Ramos (cell line): ENCODE data around the gene LAMC3.

Experiments used
- in situ Hi-C: fragments of 300-500 bp; cut with MboI; formaldehyde crosslinking; loops from one replicate; pipeline ENCODE4 v1.14.3; 2022; ENCODE audit warnings: low sequenced_read_pairs; ENCODE audit not compliant: unreplicated experiment

Gene LAMC3

GRCh38 chr9:130975932-130976841 lies 32.8 kb upstream of the LAMC3 start:
- in situ Hi-C loops, result no loop called here

- in situ Hi-C loops, result no loop called here
Observed at GRCh38 chr9:130977811-130978221, 31.2 kb upstream of the LAMC3 start.

- in situ Hi-C loops, result no loop called here
Observed at GRCh38 chr9:130979591-130980385, 29.2 kb upstream of the LAMC3 start.

GRCh38 chr9:130980526-130980925 lies 28.4 kb upstream of the LAMC3 start:
- in situ Hi-C loops, result no loop called here

GRCh38 chr9:130981002-130981755 lies 27.8 kb upstream of the LAMC3 start:
- in situ Hi-C loops, result no loop called here

- in situ Hi-C loops, result no loop called here
Observed at GRCh38 chr9:130981756-130982137, 27.2 kb upstream of the LAMC3 start.

GRCh38 chr9:130982636-130983358 lies 26.2 kb upstream of the LAMC3 start:
- in situ Hi-C loops, result no loop called here

GRCh38 chr9:130983359-130983670 lies 25.7 kb upstream of the LAMC3 start:
- in situ Hi-C loops, result no loop called here

GRCh38 chr9:130983970-130984369 lies 25.0 kb upstream of the LAMC3 start:
- in situ Hi-C loops, result no loop called here

- in situ Hi-C loops, result no loop called here
Observed at GRCh38 chr9:130984521-130984920, 24.5 kb upstream of the LAMC3 start.

GRCh38 chr9:130985029-130985428 lies 23.9 kb upstream of the LAMC3 start:
- in situ Hi-C loops, result no loop called here

- in situ Hi-C loops, result no loop called here
Observed at GRCh38 chr9:130985606-130986162, 23.3 kb upstream of the LAMC3 start.

GRCh38 chr9:130986356-130986965 lies 22.5 kb upstream of the LAMC3 start:
- in situ Hi-C loops, result no loop called here

- in situ Hi-C loops, result no loop called here
Observed at GRCh38 chr9:130987054-130987453, 21.9 kb upstream of the LAMC3 start.

- in situ Hi-C loops, result no loop called here
Observed at GRCh38 chr9:130987738-130988399, 21.1 kb upstream of the LAMC3 start.

- in situ Hi-C loops, result no loop called here
Observed at GRCh38 chr9:130988400-130988747, 20.6 kb upstream of the LAMC3 start.

- in situ Hi-C loops, result no loop called here
Observed at GRCh38 chr9:130988905-130989304, 20.1 kb upstream of the LAMC3 start.

- in situ Hi-C loops, result no loop called here
Observed at GRCh38 chr9:130989391-130989790, 19.6 kb upstream of the LAMC3 start.

- in situ Hi-C loops, result no loop called here
Observed at GRCh38 chr9:130989891-130990290, 19.1 kb upstream of the LAMC3 start.
